Globus pallidus (tissue), 1 donor: Measurements from ENCODE around the gene S100Z.
A peak's percentile ranks its signal among the peaks of the same experiment; 100 is the strongest.
"Not testable (repeated sequence)": the region's sequence is repeated elsewhere in the genome, so short reads cannot be mapped to it uniquely, and the experiment has no call there.

ENCODE experiments used
- DNase-seq: peaks from one replicate; pipeline ENCODE4 v3.0.0-alpha.2; 2015; ENCODE audit warnings: low spot score

S100Z gene

DNA sequence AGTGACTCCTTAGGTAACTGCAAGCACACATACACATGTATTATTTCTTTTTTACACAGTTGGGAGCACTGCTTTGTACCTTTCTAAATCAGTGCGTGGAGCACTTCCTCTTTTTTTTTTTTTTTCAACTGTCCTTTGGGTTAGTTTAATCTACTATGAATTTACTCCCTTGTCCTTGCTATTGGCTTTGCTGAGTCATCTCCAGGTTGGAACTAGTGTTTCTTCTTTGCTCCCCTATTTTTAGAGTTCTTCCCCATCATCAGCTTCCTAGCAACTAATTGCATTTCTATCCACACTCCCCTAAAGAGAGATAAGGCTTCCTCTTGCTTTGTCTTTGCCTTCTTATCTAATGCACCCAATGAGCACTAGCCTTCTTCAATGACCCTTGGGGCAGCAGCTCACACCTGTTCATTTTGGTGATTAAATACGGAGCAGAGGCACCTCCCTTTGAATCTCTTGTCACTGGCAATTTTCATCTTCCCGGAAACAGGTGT lies 24.3 kb downstream of the S100Z start:
- DNase-seq = no peak

- no peak for DNase-seq
Measured at GRCh38 chr5:76888733-76889300, 39.0 kb downstream of the S100Z start.

DNA sequence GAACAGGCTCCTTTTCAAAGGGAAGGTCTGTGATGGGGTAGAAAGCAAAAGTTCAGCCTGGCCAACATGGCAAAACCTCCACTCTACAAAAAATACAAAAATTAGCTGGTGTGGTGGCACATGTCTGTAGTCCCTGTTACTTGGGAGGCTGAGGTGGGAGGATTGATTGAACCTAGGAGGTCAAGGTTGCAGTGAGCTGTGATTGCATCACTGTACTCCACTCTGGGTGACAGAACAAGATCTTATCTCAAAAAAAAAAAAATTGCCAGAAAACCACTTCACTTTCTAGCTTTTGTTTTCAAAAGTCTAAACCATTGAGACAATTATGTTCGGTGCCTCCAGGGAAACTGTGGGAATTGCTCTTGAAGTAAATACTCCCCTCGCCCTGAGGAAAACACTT lies 43.5 kb downstream of the S100Z start:
- DNase-seq = no peak

GRCh38 chr5:76896196-76896595 lies 46.4 kb downstream of the S100Z start:
- DNase-seq = no peak

DNA sequence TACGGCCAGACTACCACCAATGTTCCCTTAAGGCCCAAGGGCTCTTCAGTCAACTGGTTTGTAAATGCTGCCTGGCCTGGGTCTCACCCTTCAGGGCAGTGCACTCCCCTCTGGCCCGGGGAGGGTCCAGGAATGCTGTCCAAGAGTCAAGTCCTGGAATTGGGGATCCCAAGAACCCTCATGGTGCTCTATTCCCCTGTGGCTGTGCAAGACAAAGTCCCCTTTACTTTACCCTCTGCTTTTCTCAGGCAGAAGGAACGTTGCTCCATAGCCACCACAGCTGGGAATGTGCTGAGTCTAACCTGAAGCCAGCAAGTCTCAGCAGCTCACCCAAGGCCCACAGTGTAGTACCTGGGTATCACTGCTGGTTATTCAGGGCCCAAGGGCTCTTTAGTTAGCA lies 51.7 kb downstream of the S100Z start:
- no peak for DNase-seq

DNA sequence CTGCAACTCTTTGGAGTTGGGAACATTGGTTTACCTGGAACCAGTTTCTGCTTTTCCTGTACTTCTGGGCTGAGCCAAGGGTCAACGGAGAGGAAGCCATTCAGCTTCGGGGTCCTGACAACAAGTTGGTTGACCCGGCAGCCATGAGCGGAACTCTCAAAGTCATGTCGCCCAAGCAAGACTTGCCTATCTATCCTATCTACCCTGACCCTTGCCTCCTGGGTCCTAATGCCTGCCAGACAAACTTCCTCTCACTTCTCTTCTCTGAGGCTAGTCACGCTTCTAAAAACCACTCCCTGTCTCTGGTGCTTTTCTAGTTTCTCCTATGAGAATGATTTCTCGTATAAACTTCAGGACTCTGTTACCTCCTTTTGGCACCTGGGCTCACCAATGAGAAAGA lies 58.4 kb downstream of the S100Z start:
- no peak for DNase-seq

DNA sequence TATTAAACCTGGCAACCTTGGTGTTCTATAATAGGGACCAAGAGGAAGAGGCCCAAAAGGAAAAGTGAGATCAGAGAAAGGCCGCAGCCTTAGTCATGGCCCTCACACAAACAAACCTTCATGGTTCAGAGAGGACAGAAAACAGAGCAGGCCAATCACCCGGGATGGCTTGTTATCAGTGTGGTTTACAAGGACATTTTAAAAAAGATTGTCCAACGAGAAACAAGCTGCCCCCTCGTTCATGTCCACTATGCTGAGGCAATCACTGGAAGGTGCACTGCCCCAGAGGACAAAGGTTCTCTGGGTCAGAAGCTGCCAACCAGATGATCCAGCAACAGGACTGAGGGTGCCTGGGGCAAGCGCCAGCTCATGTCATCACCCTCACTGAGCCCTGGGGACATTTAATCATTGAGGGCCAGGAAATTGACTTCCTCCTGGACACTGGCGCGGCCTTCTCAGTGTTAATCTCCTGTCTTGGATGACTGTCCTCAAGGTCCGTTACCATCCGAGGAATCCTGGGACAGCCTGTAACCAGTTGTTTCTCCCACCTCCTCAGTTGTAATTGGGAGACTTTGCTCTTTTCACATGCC lies 60.6 kb downstream of the S100Z start:
- not testable (repeated sequence) for DNase-seq

GRCh38 chr5:76914671-76915070 lies 64.9 kb downstream of the S100Z start:
- DNase-seq = not testable (repeated sequence)

GRCh38 chr5:76918539-76918938 lies 68.7 kb downstream of the S100Z start:
- DNase-seq = no peak

DNA sequence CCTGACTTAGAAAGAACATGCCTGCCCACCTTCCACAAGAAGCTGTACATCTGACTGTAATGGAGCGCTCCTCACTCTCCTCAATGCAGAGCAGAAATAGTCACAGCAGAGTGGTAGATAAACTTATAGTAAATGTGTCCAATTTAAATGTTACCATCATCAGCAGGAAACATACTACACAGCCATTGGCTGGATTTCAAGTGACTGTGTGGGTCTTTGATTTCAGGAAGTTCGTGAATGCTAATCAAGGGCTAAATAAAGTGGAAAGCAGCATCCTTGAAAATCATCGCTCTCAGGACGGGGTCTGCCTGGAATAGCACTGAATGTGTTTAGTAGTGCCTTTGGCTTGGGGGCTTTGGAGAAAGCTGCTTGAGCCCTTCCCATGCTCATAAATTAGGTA lies 70.7 kb downstream of the S100Z start:
- no peak for DNase-seq

GRCh38 chr5:76926329-76927105 lies 76.7 kb downstream of the S100Z start:
- no peak for DNase-seq

DNA sequence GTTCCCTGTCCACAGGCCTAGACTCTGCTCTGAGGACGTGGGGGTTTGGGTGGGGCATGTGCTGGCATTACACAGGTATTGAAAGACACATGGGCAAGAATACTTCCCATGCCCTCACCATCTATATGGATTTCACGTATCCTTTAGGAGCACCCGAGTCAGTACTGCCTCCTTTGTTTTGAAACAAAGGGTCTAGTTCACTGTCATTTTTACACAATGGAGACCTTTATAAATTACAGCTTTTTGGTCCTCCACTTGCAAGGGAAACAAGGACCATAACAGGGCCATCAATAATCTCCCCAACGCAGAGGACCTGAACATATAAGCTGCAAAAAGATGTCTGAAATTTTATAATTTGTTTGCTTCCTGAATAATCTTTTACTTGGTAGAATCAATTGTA lies 78.1 kb downstream of the S100Z start:
- DNase-seq = peak; percentile 78

GRCh38 chr5:76930083-76930482 lies 80.3 kb downstream of the S100Z start:
- no peak for DNase-seq

DNA sequence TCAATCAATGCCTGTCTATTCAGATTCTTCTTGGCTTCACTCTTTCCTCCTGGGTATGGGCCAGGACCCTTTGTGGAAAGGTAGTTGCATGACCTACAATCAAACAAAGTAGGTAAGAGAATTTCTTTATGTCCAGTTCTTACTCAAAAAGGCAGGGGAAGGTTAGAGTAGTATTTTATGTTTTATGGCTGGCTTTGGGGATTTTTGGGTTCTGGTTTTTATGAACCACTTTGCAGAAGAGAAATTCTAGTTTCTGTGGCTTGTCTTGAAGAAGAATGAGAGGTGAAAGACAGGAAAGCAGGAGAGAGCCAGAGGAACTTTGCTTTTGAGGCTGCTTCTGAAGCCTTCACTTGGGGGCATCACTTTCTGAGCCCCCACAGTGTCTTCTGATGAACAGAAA lies 88.4 kb downstream of the S100Z start:
- DNase-seq = no peak

- no peak for DNase-seq
Measured at GRCh38 chr5:76941000-76941399, 91.2 kb downstream of the S100Z start.

DNA sequence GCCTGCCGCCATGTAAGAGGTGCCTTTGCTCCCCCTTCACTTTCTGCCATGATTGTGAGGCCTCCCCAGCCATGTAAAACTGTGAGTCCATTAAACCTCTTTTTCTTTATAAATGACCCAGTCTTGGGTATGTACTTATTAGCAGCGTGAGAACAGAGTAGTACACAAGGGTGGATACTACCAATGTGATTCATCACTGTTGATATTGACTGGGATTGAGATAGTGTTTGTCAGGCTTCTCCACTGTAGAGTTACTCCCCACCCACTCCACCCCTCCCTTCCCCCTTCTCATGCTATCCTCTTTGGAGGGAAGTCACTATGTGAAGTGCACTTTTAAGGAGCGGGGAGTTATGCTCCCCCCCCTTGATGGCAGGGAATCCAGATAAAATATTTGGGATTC lies 91.6 kb downstream of the S100Z start:
- no peak for DNase-seq

DNA sequence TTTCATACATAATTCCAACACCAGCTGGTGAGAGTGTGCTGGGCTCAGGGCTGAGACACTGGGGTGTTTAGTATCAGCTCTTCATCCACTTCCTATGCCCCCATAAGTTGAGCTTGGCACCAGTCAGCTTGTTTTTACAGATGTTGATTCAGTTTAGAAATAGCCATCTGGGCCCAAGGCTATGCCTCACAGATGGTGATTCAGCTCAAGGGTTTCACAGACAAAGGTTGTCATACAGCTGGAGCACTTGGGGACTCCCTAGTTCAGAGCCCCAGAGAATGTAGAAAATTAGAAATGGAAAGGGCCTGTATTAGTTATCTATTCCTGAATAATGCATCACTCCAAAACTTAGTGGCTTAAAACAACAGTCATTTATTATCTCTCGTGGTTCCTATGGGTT lies 92.8 kb downstream of the S100Z start:
- no peak for DNase-seq

DNA sequence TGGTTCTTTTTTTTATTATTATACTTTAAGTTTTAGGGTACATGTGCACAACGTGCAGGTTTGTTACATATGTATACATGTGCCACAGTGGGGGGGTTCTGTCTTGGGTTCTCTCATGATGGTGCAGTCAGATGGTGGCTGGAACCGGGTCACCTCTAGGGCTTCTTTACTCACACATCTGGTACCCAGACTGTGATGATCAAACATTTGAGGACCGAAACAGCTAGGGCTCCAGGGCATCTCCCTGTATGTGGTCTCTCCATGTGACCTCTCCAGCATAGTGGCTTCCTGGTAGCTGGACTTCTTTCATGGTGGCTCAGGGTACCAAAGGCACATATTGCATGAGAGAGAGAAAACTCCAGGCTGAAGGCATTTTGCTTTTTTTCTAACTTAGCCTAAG lies 93.2 kb downstream of the S100Z start:
- no peak for DNase-seq

DNA sequence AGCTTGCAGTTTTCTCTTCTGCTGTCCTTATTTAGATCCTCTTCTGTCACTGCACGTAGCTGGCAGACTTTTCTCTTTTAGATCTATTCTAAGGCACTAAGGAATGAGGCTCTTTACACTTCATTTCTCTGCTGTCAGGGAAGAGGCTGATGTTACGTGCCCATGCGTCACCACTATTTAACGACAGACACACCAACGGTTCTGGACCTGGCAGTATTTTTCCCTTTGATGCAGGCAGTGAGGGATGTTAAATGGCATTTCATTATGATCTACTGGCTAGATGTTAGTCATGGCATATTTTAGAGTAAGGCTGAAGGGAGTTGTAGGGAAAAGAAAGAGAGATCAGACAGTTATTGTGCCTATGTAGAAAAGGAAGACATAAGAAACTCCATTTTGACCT lies 94.8 kb downstream of the S100Z start:
- DNase-seq = no peak

GRCh38 chr5:76945238-76945637 lies 95.4 kb downstream of the S100Z start:
- not testable (repeated sequence) for DNase-seq

- no peak for DNase-seq
Measured at GRCh38 chr5:76946090-76946489, 96.3 kb downstream of the S100Z start.

DNA sequence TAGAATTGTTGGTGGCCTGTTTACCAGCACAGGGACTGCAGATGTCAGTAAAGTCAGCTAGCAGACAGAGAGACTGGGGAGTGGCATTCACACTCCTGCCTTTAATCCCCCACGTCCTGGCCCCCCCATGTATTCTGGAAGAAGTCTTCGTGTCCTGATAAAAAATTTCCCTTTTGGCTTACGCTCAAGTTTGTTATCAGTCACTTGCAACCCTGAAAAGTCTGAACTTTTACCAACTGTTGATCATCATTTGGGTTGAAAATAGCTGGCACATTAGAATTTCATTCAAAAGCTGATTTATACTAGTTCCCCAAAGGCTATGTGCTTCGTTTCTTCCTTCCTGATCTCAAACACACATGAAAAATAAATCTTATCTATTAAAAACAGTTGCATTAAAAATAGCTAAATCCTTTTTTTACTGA lies 97.3 kb downstream of the S100Z start:
- DNase-seq = no peak

DNA sequence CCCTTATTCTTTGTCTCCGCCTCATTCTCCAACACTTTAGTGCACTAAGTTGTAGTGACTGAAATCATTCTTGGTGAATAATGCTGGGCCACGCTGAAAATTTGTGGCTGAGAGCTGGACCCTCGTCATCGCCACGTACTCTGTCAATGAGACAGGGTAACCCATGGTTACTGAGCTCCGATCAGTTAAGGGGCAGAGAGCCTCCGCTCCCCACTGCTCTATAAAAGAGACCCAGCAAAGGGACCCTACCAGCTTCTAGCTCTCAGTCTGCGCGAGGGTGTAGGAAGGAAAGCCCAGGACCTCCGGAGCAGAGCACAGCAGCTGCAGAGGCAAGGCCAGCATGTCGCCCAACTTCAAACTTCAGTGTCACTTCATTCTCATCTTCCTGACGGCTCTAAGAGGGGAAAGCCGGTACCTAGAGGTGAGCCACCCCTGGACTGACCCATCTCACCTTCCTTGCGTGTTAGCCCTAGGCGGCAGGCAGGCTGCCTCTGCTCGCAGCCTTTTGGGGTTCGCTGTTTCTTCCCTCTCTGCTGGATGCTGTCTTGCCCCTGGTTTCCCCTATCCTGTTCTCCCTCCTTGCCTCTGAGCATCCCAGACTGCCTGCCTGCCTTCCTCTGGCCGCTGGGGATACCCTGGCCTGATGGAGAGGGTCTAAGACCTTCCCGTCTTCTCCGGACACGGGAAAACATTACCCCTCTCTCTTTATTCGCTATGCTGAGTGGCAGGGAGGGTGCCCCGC lies 103.2 kb downstream of the S100Z start, which contains the start of gene CRHBP:
CRHBP (plus strand) TSS at position 251 of the 742 bp plus-strand sequence; CDS start at position 341, 90 bp downstream.
- DNase-seq = no peak
